Psoas muscle (tissue), 8 donors: Measurements from ENCODE around the gene PHOSPHO2. TPM values are rescaled to one million over a fixed set of nuclear protein-coding genes. Genes with fewer than 3 reads are reported as not detected.
"Not testable (repeated sequence)": the region's sequence is repeated elsewhere in the genome, so short reads cannot be mapped to it uniquely, and the experiment has no call there.

Experiments
- ATAC-seq, 4 donors: fragments of 200-7000 bp; cut with Tn5 transposase; one replicate each; pipeline ENCODE4 v1.9.1; 2020; ENCODE audit warnings: moderate library complexity in 3 of 4, mild to moderate bottlenecking in 2 of 4
- DNase-seq, 2 donors: peaks; one replicate each; pipeline ENCODE4 v3.0.0-alpha.2; 2020
- H3K27ac ChIP-seq: fragments of 200-600 bp; one replicate; pipeline ENCODE4 v1.8.0; 2022
- H3K27me3 ChIP-seq, 3 donors: fragments of 200-600 bp in 1 of 3; one replicate each; pipeline versions ENCODE4 v1.6.1 to v1.8.0; 2013 to 2022; ENCODE audit warnings: low read length in 2 of 3, mild to moderate bottlenecking in 2 of 3, moderate library complexity in 1 of 3; ENCODE audit not compliant: insufficient read depth in 3 of 3
- H3K36me3 ChIP-seq, 2 donors: fragments of 200-600 bp in 1 of 2; one replicate each; pipeline versions ENCODE4 v1.6.1 to v1.8.0; 2013 to 2022; ENCODE audit warnings: low read depth in 1 of 2, mild to moderate bottlenecking in 1 of 2, moderate library complexity in 1 of 2; ENCODE audit not compliant: insufficient read depth in 1 of 2
- H3K4me1 ChIP-seq: fragments of 200-600 bp; one replicate; pipeline ENCODE4 v1.8.0; 2022
- H3K4me3 ChIP-seq: fragments of 200-600 bp; one replicate; pipeline ENCODE4 v1.8.0; 2022; ENCODE audit warnings: mild to moderate bottlenecking
- H3K9me3 ChIP-seq: fragments of 200-600 bp; one replicate; pipeline ENCODE4 v1.8.0; 2022
- CTCF ChIP-seq: fragments of 200-600 bp; IDR thresholded peaks from one replicate; pipeline ENCODE4 v1.8.0; 2022; ENCODE audit warnings: antibody characterized with exemption
- WGBS, 3 donors: extraction: QIAGEN DNeasy Blood & Tissue Kit; methylation state at CpG; one replicate each; pipeline versions ENCODE4 v1.1.6 to v1.1.7; 2013; 5-methylcytosine and 5-hydroxymethylcytosine counted together
- intact Hi-C, 2 donors: fragments of 100-400 bp; cut with DNase I; formaldehyde crosslinking; loops; one replicate each; pipeline versions ENCODE4 v1.11.0 to v1.14.2; 2022
- polyA plus RNA-seq, 3 donors: library from polyadenylated mRNA; stranded (reverse); fragments of 200-250 nt; gene quantifications; one replicate each; pipeline ENCODE4 v1.2.3, GENCODE V29; 2013
- total RNA-seq, 4 donors: library from RNA; stranded (reverse); fragmentation: NEBNext Ultra II Directional in 2 of 4; extraction: Animal tissue kit (Norgen Biotek cat#: 25700) in 2 of 4; gene quantifications; one replicate each; pipeline versions ENCODE4 v1.2.1 to v1.2.4, GENCODE V29; 2021 to 2023
- donor health status: healthy with polysubstance abuse.
- donor health status: DM: no; HTN: no; CAD: no; lungs with moderate emphysema.
- donor health status: Bipolar disorder and iron deficiency.
- donor health status: healthy.
- donor health status: DM: yes; HTN: yes; CAD: no.
- donor health status: DM: no; HTN: no; CAD: no.
- donor health status: DM: no; HTN: no; CAD: no.
- donor health status: DM: yes; HTN: yes; CAD: no.

PHOSPHO2 gene
- total and polyA plus RNA-seq, 7 donors = 0.86 to 7.5 (median 1.6) TPM

- TF ChIP-seq CTCF = no peak
- intact Hi-C loops = loop anchor here in 1 of 2 donors (10.0 kb wide), 1 partner anchor 112 kb away; the partner anchor contains the start of gene PPIG
- ATAC-seq = no peak
These were observed 2.1 kb downstream of the PHOSPHO2 start for GRCh38 chr2:169696381-169696780.

GRCh38 chr2:169699173-169699572 lies 4.9 kb downstream of the PHOSPHO2 start:
- H3K36me3 ChIP-seq = peaks cover 3 to 30% of the 10 kb centered on the region in 2 donors
- DNase-seq, H3K27ac ChIP-seq, H3K27me3 ChIP-seq, ATAC-seq, H3K9me3 ChIP-seq, H3K4me3 ChIP-seq: not testable (repeated sequence)
- WGBS, 3 donors = 96 to 98% (median 98%) methylated on average over 2 of the region's 2 CpGs
- H3K4me1 ChIP-seq = peaks cover 11% of the 10 kb centered on the region
- intact Hi-C loops = loop anchor here in 1 of 2 donors (10.0 kb wide), 1 partner anchor 114 kb away; the partner anchor contains the start of gene PPIG

More at GRCh38 chr2:169696381-169696780, 2.1 kb downstream of the PHOSPHO2 start:
- H3K4me1 ChIP-seq = peaks cover 5% of the 10 kb centered on the region
- no peak overlapping the region for H3K27ac ChIP-seq
- H3K27me3 ChIP-seq = no peaks in the 10 kb centered on the region
- peaks cover 0 to 26% of the 10 kb centered on the region in 2 donors for H3K36me3 ChIP-seq
- DNase-seq = no peak
- H3K9me3 ChIP-seq = no peaks in the 10 kb centered on the region
- no peak overlapping the region for H3K4me3 ChIP-seq

- DNase-seq (no peak), ATAC-seq (no peak)
- intact Hi-C loops = no loop called here
- H3K4me3 ChIP-seq = no peak overlapping the region
- H3K27ac ChIP-seq = no peak overlapping the region
- no peaks in the 10 kb centered on the region for H3K9me3 ChIP-seq
- peaks cover 19% of the 10 kb centered on the region for H3K4me1 ChIP-seq
- no peak for TF ChIP-seq CTCF
- H3K36me3 ChIP-seq = peaks cover 3 to 27% of the 10 kb centered on the region in 2 donors
- WGBS, 3 donors = 38 to 87% (median 63%) methylated on average over 3 of the region's 3 CpGs
- H3K27me3 ChIP-seq = no peaks in the 10 kb centered on the region
These were observed 8.7 kb downstream of the PHOSPHO2 start for GRCh38 chr2:169702996-169703395.

GRCh38 chr2:169704160-169704708 lies 10.0 kb downstream of the PHOSPHO2 start:
- intact Hi-C loops = no loop called here
- no peak for DNase-seq
- 64 to 93% (median 69%) methylated on average over 1 of the region's 1 CpG for WGBS, 3 donors
- TF ChIP-seq CTCF = no peak
- Histone ChIP-seq H3K9me3 (no peaks in the 10 kb centered on the region), H3K4me1 (peaks cover 19% of the 10 kb centered on the region), H3K27me3 (no peaks in the 10 kb centered on the region), H3K27ac (peak overlapping the region; percentile 41), H3K4me3 (no peak overlapping the region), H3K36me3 (peaks cover 3 to 15% of the 10 kb centered on the region in 2 donors)
- peak in 2 of 4 donors; percentile 59 to 77 for ATAC-seq

- TF ChIP-seq CTCF = no peak
- ATAC-seq (no peak), DNase-seq (no peak)
- Histone ChIP-seq H3K27ac (no peak overlapping the region), H3K4me3 (no peak overlapping the region), H3K27me3 (no peaks in the 10 kb centered on the region), H3K9me3 (no peaks in the 10 kb centered on the region), H3K36me3 (peaks cover 3 to 8% of the 10 kb centered on the region in 2 donors), H3K4me1 (peaks cover 19% of the 10 kb centered on the region)
- intact Hi-C loops = no loop called here
- 92 to 98% (median 97%) methylated on average over 2 of the region's 2 CpGs for WGBS, 3 donors
These were observed 11.7 kb downstream of the PHOSPHO2 start for GRCh38 chr2:169705927-169706326.
